OCI-LY7 (cell line): ENCODE measurements around the gene KCNJ9. TPM values are rescaled to one million over a fixed set of nuclear protein-coding genes. Genes with fewer than 3 reads are reported as not detected.
A peak's percentile ranks its signal among the peaks of the same experiment; 100 is the strongest.

ENCODE experiments used
- BruUV-seq: library from RNA; stranded (reverse); fragments of 400-500 nt; replicated peaks from 2 replicates; lab custom pipeline; 2021; lab: Mats Ljungman, UMichigan
- CTCF ChIA-PET: fragments of 300-600 bp; sonication (Branson Sonifier 250); formaldehyde crosslinking; loops from one replicate; lab custom pipeline; 2022; ENCODE audit warnings: antibody characterized with exemption; ENCODE audit not compliant: unreplicated experiment; lab: Charles Lee
- POLR2A ChIA-PET: fragments of 300-600 bp; sonication (Branson Sonifier 250); formaldehyde crosslinking; loops from one replicate; lab custom pipeline; 2022; ENCODE audit warnings: antibody characterized with exemption; lab: Charles Lee
- DNase-seq: peaks from one replicate; pipeline ENCODE4 v3.0.0-alpha.2; 2015; ENCODE audit warnings: low spot score
- H2AFZ ChIP-seq: fragments of 200-600 bp; sonication (generic), shearing (Covaris generic); 2 replicates; pipeline ENCODE4 v1.6.1; 2014; ENCODE audit warnings: mild to moderate bottlenecking, antibody characterized with exemption, low read length, moderate library complexity
- H3K27ac ChIP-seq: fragments of 200-600 bp; sonication (generic); 2 replicates; pipeline ENCODE4 v1.5.1; 2014; ENCODE audit warnings: mixed run types, low read depth, mild to moderate bottlenecking, moderate library complexity, low read length, inconsistent platforms; ENCODE audit not compliant: poor library complexity, severe bottlenecking
- H3K36me3 ChIP-seq: fragments of 200-600 bp; sonication (generic); 2 replicates; pipeline ENCODE4 v1.6.1; 2014; ENCODE audit warnings: mild to moderate bottlenecking, antibody characterized with exemption, low read length, moderate library complexity, mixed read lengths; ENCODE audit not compliant: insufficient read depth
- H3K4me1 ChIP-seq: fragments of 200-600 bp; sonication (generic); 2 replicates; pipeline ENCODE4 v1.5.1; 2014; ENCODE audit warnings: mild to moderate bottlenecking, low read length; ENCODE audit not compliant: insufficient read depth, poor library complexity, severe bottlenecking
- H3K4me2 ChIP-seq: fragments of 200-600 bp; sonication (generic); 2 replicates; pipeline ENCODE4 v1.6.1; 2014; ENCODE audit warnings: mild to moderate bottlenecking, low read length
- H3K4me3 ChIP-seq: fragments of 200-600 bp; sonication (generic); 2 replicates; pipeline ENCODE4 v1.5.1; 2014; ENCODE audit warnings: mild to moderate bottlenecking, low read depth, low read length; ENCODE audit not compliant: poor library complexity, severe bottlenecking
- H3K79me2 ChIP-seq: fragments of 200-600 bp; sonication (generic); 2 replicates; pipeline ENCODE4 v1.6.1; 2016; ENCODE audit warnings: low read depth, mild to moderate bottlenecking, low read length, moderate library complexity, mixed read lengths; ENCODE audit not compliant: insufficient read depth
- H3K9me2 ChIP-seq: fragments of 200-600 bp; sonication (generic); 2 replicates; pipeline ENCODE4 v1.6.1; 2016; ENCODE audit warnings: mild to moderate bottlenecking, low read length, mixed read lengths; ENCODE audit not compliant: insufficient read depth
- H3K9me3 ChIP-seq: fragments of 200-600 bp; sonication (generic); 2 replicates; pipeline ENCODE4 v1.6.1; 2014; ENCODE audit warnings: mild to moderate bottlenecking, mixed run types, low read length, mixed read lengths
- H4K20me1 ChIP-seq: fragments of 200-600 bp; sonication (generic); 2 replicates; pipeline ENCODE4 v1.6.1; 2014; ENCODE audit warnings: mild to moderate bottlenecking, antibody characterized with exemption, low read length, moderate library complexity, mixed read lengths; ENCODE audit not compliant: insufficient read depth
- CTCF ChIP-seq: fragments of 200-600 bp; sonication (generic); conservative IDR thresholded peaks from 2 replicates; pipeline ENCODE4 v1.5.1; 2014; ENCODE audit warnings: mild to moderate bottlenecking, antibody characterized with exemption, low read length, moderate library complexity, mixed read lengths
- EZH2phosphoT487 ChIP-seq: fragments of 200-600 bp; sonication (generic); IDR thresholded peaks from 2 replicates; pipeline ENCODE4 v1.6.1; 2018; ENCODE audit warnings: low read depth, borderline replicate concordance, mild to moderate bottlenecking, mixed run types, antibody characterized with exemption, low read length, moderate library complexity, mixed read lengths
- intact Hi-C: fragments of 100-400 bp; cut with micrococcal nuclease; formaldehyde crosslinking; loops from one replicate; pipeline ENCODE4 v1.10.0; 2022; ENCODE audit not compliant: unreplicated experiment
- total RNA-seq, 2 experiments: library from RNA; depleted of rRNA in 1 of 2; stranded (reverse); fragments of >200 nt in 1 of 2; shearing (Covaris generic) in 1 of 2; gene quantifications; 2 replicates each; pipeline ENCODE4 v1.2.3, GENCODE V29; 2014 to 2022

Gene KCNJ9
- total RNA-seq, 2 experiments from 2014 or later, result not detected

- Histone ChIP-seq H3K36me3 (no peaks in the 10 kb centered on the region), H3K4me2 (peak overlapping the region; percentile 70), H3K79me2 (no peaks in the 10 kb centered on the region), H4K20me1 (no peaks in the 10 kb centered on the region), H3K4me3 (peak overlapping the region; percentile 50), H2AFZ (peak overlapping the region; percentile 99), H3K27ac (no peak overlapping the region), H3K9me3 (no peaks in the 10 kb centered on the region), H3K4me1 (peaks cover 18% of the 10 kb centered on the region), H3K9me2 (no peaks in the 10 kb centered on the region)
- peak; percentile 93 for TF ChIP-seq CTCF
- no peak for TF ChIP-seq EZH2phosphoT487
- intact Hi-C loops, result loop anchor here (1.0 kb wide), 1 partner anchor 32 kb away; no protein-coding TSS in a partner anchor
- ChIA-PET CTCF (interaction anchor here (0.6 to 2.7 kb wide), 7 partner anchors 9 to 256 kb away, joined by 3 to 19 read pairs (median 4); partner anchors contain the start of genes KCNJ10, KCNJ9 and PIGM), POLR2A (interaction anchor here (0.6 to 3.4 kb wide), 4 partner anchors 13 to 1203 kb away, joined by 3 to 15 read pairs (median 4); no protein-coding TSS in a partner anchor)
- peak; percentile 62 for DNase-seq
- no TSS peak for BruUV-seq
These were observed 34.7 kb upstream of the KCNJ9 start for GRCh38 chr1:160046494-160047110.

GRCh38 chr1:160047111-160047991 is 34.0 kb upstream of the KCNJ9 start:
- Histone ChIP-seq H3K36me3 (no peaks in the 10 kb centered on the region), H3K9me2 (no peaks in the 10 kb centered on the region), H3K4me1 (peaks cover 18% of the 10 kb centered on the region), H3K79me2 (no peaks in the 10 kb centered on the region), H4K20me1 (no peaks in the 10 kb centered on the region), H3K9me3 (no peaks in the 10 kb centered on the region), H3K4me3 (peak overlapping the region; percentile 50), H3K27ac (no peak overlapping the region), H3K4me2 (peak overlapping the region; percentile 70), H2AFZ (peak overlapping the region; percentile 99)
- POLR2A ChIA-PET, result interaction anchor here (1.0 to 3.4 kb wide), 3 partner anchors 14 to 31 kb away, joined by 3 to 15 read pairs (median 4); no protein-coding TSS in a partner anchor
- CTCF ChIA-PET, result interaction anchor here (1.0 to 2.7 kb wide), 4 partner anchors 16 to 256 kb away, joined by 3 to 19 read pairs (median 4); partner anchors contain the start of genes KCNJ10 and PIGM
- intact Hi-C loops, result loop anchor here (1.0 kb wide), 1 partner anchor 31 kb away; no protein-coding TSS in a partner anchor
- TF ChIP-seq EZH2phosphoT487 (no peak), CTCF (no peak)
- no TSS peak for BruUV-seq
- peak; percentile 39 for DNase-seq
